H1 (cell line): ENCODE data around the gene WFDC5. TPM values are rescaled to one million over a fixed set of nuclear protein-coding genes. Genes with fewer than 3 reads are reported as not detected.

Experiments used
- ATF3 ChIP-seq: IDR thresholded peaks from 2 replicates; pipeline ENCODE4 v1.6.1; 2011; ENCODE audit warnings: low read depth, mild to moderate bottlenecking, low read length; ENCODE audit not compliant: insufficient read depth
- TBP ChIP-seq: IDR thresholded peaks from 2 replicates; pipeline ENCODE4 v1.6.1; 2011; ENCODE audit warnings: low read depth, low read length, improper control_type of control experiment
- polyA plus RNA-seq, 7 experiments: library from polyadenylated mRNA; depleted of rRNA in 3 of 7; stranded (reverse) in 5 of 7; unstranded in 2 of 7; fragments of >200 nt in 5 of 7; fragments of 200-250 nt in 2 of 7; gene quantifications; 1 replicate in 5 of 7; 2 replicates in 1 of 7; 4 replicates in 1 of 7; pipeline versions ENCODE4 v1.2.1 to v1.2.3, GENCODE V29; 2011 to 2013; ENCODE audit warnings: missing spikeins in 2 of 7, mixed read lengths in 2 of 7
- total RNA-seq: library from RNA; stranded (reverse); fragmentation: NEBNext Ultra II Directional; extraction: Animal tissue kit (Norgen Biotek cat#: 25700); gene quantifications from 2 replicates; pipeline ENCODE4 v1.2.1, GENCODE V29; 2021

WFDC5 gene
- total and polyA plus RNA-seq, 2 of the 8 experiments (the other 6 are each of a cell fraction or from before 2014, with no cell fraction given): not detected

- TF ChIP-seq ATF3: no peak
- TF ChIP-seq TBP: no peak
Measured at GRCh38 chr20:45077559-45077958, 37.4 kb downstream of the WFDC5 start (continued).
